Esophagus squamous epithelium (tissue), 5 donors: ENCODE measurements around the gene TNNT1. TPM values are rescaled to one million over a fixed set of nuclear protein-coding genes. Genes with fewer than 3 reads are reported as not detected.
"Not testable (repeated sequence)": the region's sequence is repeated elsewhere in the genome, so short reads cannot be mapped to it uniquely, and the experiment has no call there.

ENCODE experiments used
- DNase-seq: peaks from one replicate; lab custom pipeline; 2025; lab: John Stamatoyannopoulos, UW
- H3K27ac ChIP-seq, 4 donors: fragments of 200-600 bp; sonication (generic); one replicate each; pipeline ENCODE4 v1.5.1; 2016 to 2019; ENCODE audit warnings: mild to moderate bottlenecking in 1 of 4
- H3K27me3 ChIP-seq, 4 donors: fragments of 200-600 bp; sonication (generic); 1 replicate in 3 of 4; 2 replicates in 1 of 4; pipeline versions ENCODE4 v1.5.1 to v1.6.0; 2017 to 2021; ENCODE audit warnings: antibody characterized with exemption in 1 of 4
- H3K36me3 ChIP-seq, 3 donors: fragments of 200-600 bp; sonication (generic); one replicate each; pipeline ENCODE4 v1.5.1; 2016 to 2019
- H3K4me1 ChIP-seq, 3 donors: fragments of 200-600 bp; sonication (generic); one replicate each; pipeline ENCODE4 v1.5.1; 2017 to 2019
- H3K4me3 ChIP-seq, 4 donors: fragments of 200-600 bp; sonication (generic); 1 replicate in 3 of 4; 2 replicates in 1 of 4; pipeline ENCODE4 v1.5.1; 2016 to 2019; ENCODE audit warnings: mild to moderate bottlenecking in 2 of 4, moderate library complexity in 1 of 4
- H3K9me3 ChIP-seq, 3 donors: fragments of 200-600 bp; sonication (generic); one replicate each; pipeline ENCODE4 v1.5.1; 2016 to 2019
- POLR2A ChIP-seq, 4 donors: fragments of 450-650 bp; IDR thresholded peaks; one replicate each; pipeline ENCODE4 v1.6.1; 2017; ENCODE audit warnings: antibody characterized with exemption in 4 of 4, mild to moderate bottlenecking in 4 of 4, moderate library complexity in 3 of 4
- WGBS, 2 donors: methylation state at CpG; one replicate each; pipeline ENCODE4 v1.1.5; 2018; 5-methylcytosine and 5-hydroxymethylcytosine counted together
- intact Hi-C: fragments of 100-400 bp; cut with DNase I; formaldehyde crosslinking; loops from one replicate; pipeline ENCODE4 v1.15.0; 2022
- total RNA-seq, 4 donors: library from RNA; depleted of rRNA; stranded (reverse); fragments of >200 nt; gene quantifications; one replicate each; pipeline ENCODE4 v1.1.0, GENCODE V29; 2016
- TF ChIP-seq, protein P1 (sequence below), 6 experiments: fragments of 450-650 bp in 4 of 6; fragments of 200-600 bp in 2 of 6; sonication (generic) in 2 of 6; IDR thresholded peaks; one replicate each; pipeline ENCODE4 v1.5.1; 2016 to 2019; ENCODE audit warnings: antibody characterized with exemption in 6 of 6, mild to moderate bottlenecking in 4 of 6, moderate library complexity in 4 of 6
- donor health status: DM: yes; HTN: yes; CAD: no.

TNNT1 gene
- total RNA-seq, 4 donors from 2014 or later, result 3.3 to 23.1 (median 6.2) TPM

DNA sequence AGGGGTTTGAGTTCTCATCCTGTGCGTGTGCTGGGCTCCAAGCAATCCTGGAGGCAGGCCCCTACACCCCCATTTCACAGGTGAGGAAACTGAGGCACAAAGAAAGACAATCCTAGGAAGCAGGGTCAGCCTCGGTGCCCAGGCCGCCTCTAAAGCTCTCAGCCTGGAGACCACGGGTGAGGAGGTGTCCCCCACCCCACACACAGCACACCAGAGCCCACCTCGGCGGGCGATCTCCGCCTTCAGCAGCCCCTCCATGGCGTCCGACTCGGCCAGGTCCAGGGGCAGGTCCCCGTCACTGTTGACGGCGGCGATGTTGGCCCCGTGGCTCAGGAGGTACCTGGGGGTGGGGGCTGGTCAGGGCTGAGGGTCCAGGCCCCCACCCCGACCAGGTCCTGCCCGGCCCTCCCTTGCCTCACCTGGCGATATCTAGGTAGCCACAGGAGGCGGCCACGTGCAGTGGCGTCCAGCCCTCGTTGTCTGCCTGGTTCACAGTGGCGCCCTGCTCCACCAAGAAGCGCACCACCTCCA is 36.7 kb downstream of the TNNT1 start:
- WGBS, 2 donors, result 85% methylated on average over 4 of the region's 25 CpGs; no CpG with 5 or more reads in 1 of the 2 donors
- Histone ChIP-seq H3K27me3 (no peaks in the 10 kb centered on the region), H3K9me3 (no peaks in the 10 kb centered on the region), H3K27ac (peak overlapping the region; percentile 89 to 99 (median 94)), H3K36me3 (peaks cover 0 to 42% (median 4%) of the 10 kb centered on the region in 3 donors), H3K4me1 (peaks cover 21 to 66% (median 41%) of the 10 kb centered on the region in 3 donors), H3K4me3 (no peak overlapping the region)
- DNase-seq, result no peak
- intact Hi-C loops, result no loop called here
- TF ChIP-seq, protein P1, sequence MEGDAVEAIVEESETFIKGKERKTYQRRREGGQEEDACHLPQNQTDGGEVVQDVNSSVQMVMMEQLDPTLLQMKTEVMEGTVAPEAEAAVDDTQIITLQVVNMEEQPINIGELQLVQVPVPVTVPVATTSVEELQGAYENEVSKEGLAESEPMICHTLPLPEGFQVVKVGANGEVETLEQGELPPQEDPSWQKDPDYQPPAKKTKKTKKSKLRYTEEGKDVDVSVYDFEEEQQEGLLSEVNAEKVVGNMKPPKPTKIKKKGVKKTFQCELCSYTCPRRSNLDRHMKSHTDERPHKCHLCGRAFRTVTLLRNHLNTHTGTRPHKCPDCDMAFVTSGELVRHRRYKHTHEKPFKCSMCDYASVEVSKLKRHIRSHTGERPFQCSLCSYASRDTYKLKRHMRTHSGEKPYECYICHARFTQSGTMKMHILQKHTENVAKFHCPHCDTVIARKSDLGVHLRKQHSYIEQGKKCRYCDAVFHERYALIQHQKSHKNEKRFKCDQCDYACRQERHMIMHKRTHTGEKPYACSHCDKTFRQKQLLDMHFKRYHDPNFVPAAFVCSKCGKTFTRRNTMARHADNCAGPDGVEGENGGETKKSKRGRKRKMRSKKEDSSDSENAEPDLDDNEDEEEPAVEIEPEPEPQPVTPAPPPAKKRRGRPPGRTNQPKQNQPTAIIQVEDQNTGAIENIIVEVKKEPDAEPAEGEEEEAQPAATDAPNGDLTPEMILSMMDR (IDR thresholded peaks at IDR 0.05), result no peak
- no peak for TF ChIP-seq POLR2A (IDR thresholded peaks at IDR 0.05)

DNA sequence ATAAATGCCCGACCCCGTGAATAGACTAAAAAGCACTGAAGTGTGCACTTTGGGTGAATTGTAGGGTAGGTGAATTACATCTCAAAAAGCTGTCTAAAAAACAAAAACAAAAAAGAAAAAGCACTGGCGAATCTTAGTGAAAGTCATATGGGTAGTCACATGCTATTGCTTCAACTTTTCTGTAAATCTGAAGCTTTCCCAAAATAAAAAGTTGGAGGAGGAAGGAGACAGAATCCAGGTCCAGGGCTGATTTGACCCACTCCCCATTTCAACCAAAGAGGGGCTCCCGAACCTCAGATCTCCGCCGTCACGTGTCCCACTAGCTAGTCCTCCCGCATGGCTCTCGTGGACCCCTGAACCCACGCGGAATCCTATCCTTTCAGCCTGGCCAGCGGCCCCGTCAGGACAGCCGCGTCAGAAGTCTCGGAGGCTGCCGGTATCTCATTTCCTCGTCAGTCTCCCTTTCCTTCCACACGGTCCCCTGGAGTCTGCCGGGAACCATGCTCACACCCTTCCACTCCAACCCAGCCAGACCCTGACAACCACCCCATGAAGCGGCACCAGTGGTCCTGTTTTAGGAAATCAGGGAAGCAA is 37.7 kb downstream of the TNNT1 start:
- peaks cover 0 to 52% (median 4%) of the 10 kb centered on the region in 3 donors for H3K36me3 ChIP-seq
- no peak for DNase-seq
- intact Hi-C loops, result no loop called here
- 63 to 84% methylated on average over 15 to 20 of the region's 21 CpGs for WGBS, 2 donors
- TF ChIP-seq, protein P1 (IDR thresholded peaks at IDR 0.05), result no peak
- TF ChIP-seq POLR2A (IDR thresholded peaks at IDR 0.05), result no peak
- H3K27me3 ChIP-seq, result no peaks in the 10 kb centered on the region
- H3K4me1 ChIP-seq, result peaks cover 15 to 59% (median 41%) of the 10 kb centered on the region in 3 donors
- no peaks in the 10 kb centered on the region for H3K9me3 ChIP-seq
- H3K27ac ChIP-seq, result peak overlapping the region; percentile 89 to 99 (median 94)
- H3K4me3 ChIP-seq, result no peak overlapping the region

DNA sequence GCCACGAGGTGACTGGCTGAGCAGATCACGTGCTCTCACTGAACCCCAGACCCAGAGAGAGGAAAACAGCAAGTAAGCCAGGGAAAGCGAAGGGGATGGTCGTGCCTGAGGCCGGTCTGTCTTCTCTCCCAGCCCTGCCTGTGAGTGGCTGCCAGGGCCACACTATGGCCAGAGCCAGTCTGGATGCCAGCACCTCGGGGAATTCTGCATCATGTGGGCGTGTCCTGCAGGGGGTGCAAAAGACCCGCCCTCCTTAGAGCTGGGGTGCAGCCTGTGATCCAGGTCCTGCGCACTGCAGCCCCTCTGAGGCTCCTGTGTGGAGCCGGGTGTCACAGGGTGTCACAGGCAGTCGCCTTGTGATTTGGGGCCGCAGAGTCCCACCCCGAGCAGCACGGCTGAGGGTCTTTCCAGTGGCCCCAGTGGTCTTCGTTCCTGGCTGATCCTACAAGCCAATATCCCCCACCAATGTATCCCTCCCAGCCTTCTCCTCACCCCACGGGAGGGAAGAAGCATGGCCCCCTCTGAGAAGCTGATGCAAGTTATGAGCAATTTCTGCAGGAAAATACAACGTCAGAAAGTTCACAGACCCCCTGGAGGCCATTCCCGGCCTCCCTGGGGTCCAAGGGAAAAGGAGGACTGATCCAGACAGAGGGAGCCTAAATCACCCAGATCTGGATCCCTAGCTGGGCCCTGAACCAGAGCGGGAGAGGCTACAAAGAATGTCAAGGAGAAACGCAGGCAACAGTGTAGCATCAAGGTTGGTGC is 39.3 kb downstream of the TNNT1 start:
- TF ChIP-seq POLR2A (IDR thresholded peaks at IDR 0.05), result no peak
- TF ChIP-seq, protein P1 (IDR thresholded peaks at IDR 0.05), result no peak
- Histone ChIP-seq H3K27ac (peak overlapping the region in 2 of 4 donors; percentile 9 to 41), H3K9me3 (no peaks in the 10 kb centered on the region), H3K36me3 (peaks cover 0 to 56% (median 4%) of the 10 kb centered on the region in 3 donors), H3K27me3 (no peaks in the 10 kb centered on the region), H3K4me3 (no peak overlapping the region), H3K4me1 (peaks cover 5 to 43% (median 27%) of the 10 kb centered on the region in 3 donors)
- 76 to 81% methylated on average over 7 to 10 of the region's 20 CpGs for WGBS, 2 donors
- DNase-seq, result no peak
- intact Hi-C loops, result no loop called here

GRCh38 chr19:55107252-55107651 is 41.8 kb downstream of the TNNT1 start:
- DNase-seq, H3K9me3 ChIP-seq, H3K27me3 ChIP-seq, intact Hi-C loops, H3K27ac ChIP-seq, H3K4me3 ChIP-seq: not testable (repeated sequence)
- H3K36me3 ChIP-seq, result peaks cover 5 to 66% (median 10%) of the 10 kb centered on the region in 3 donors
- H3K4me1 ChIP-seq, result peaks cover 0 to 18% (median 5%) of the 10 kb centered on the region in 3 donors
- WGBS, 2 donors, result 95 to 100% methylated on average over 3 of the region's 3 CpGs

GRCh38 chr19:55106591-55106990 is 42.4 kb downstream of the TNNT1 start:
- intact Hi-C loops, result no loop called here
- peaks cover 0 to 6% (median 0%) of the 10 kb centered on the region in 3 donors for H3K9me3 ChIP-seq
- TF ChIP-seq, protein P1 (IDR thresholded peaks at IDR 0.05), result no peak
- no peak for TF ChIP-seq POLR2A (IDR thresholded peaks at IDR 0.05)
- 90 to 96% methylated on average over 3 to 6 of the region's 6 CpGs for WGBS, 2 donors
- H3K4me1 ChIP-seq, result peaks cover 0 to 12% (median 0%) of the 10 kb centered on the region in 3 donors
- H3K4me3 ChIP-seq, result no peak overlapping the region
- H3K27ac ChIP-seq, result no peak overlapping the region
- peaks cover 5 to 66% (median 16%) of the 10 kb centered on the region in 3 donors for H3K36me3 ChIP-seq
- no peaks in the 10 kb centered on the region for H3K27me3 ChIP-seq
- DNase-seq, result no peak
